K562 (cell line): Measurements from ENCODE around the gene TUBA1A. TPM values are rescaled to one million over a fixed set of nuclear protein-coding genes. Genes with fewer than 3 reads are reported as not detected.

Experiments used
- CAMTA2 ChIP-seq: fragments of 250-450 bp; sonication (Bioruptor Pico); conservative IDR thresholded peaks from 2 replicates; pipeline ENCODE4 v1.5.1; 2022
- CEBPG ChIP-seq, 3 experiments: fragments of 200-800 bp in 1 of 3; sonication (Bioruptor generic) in 1 of 3; sonication (generic) in 1 of 3; formaldehyde crosslinking in 1 of 3; IDR thresholded peaks in 2 of 3; conservative IDR thresholded peaks in 1 of 3; 2 replicates each; pipeline versions ENCODE4 v1.6.1 to v1.8.0; 2016 to 2022; ENCODE audit warnings: missing compliant biosample characterization in 2 of 3, missing genetic modification characterization in 2 of 3, mild to moderate bottlenecking in 1 of 3, missing genetic modification reagents in 1 of 3
- DDX20 ChIP-seq: fragments of 450-650 bp; IDR thresholded peaks from 2 replicates; pipeline ENCODE4 v1.6.1; 2016; ENCODE audit warnings: missing genetic modification characterization, low read depth, mild to moderate bottlenecking, missing compliant biosample characterization, moderate library complexity
- HLTF ChIP-seq: fragments of 450-650 bp; IDR thresholded peaks from 2 replicates; pipeline ENCODE4 v1.6.1; 2016
- HNRNPH1 ChIP-seq: fragments of 200-400 bp; formaldehyde crosslinking; optimal IDR thresholded peaks from 2 replicates; pipeline ENCODE3; 2017; ENCODE audit warnings: low read depth, mild to moderate bottlenecking, low read length, moderate library complexity
- HNRNPK ChIP-seq: fragments of 200-400 bp; formaldehyde crosslinking; IDR thresholded peaks from one replicate; pipeline ENCODE4 v1.6.1; 2018; ENCODE audit warnings: mild to moderate bottlenecking, low read depth, low read length; ENCODE audit not compliant: poor library complexity, severe bottlenecking
- KLF1 ChIP-seq: fragments of 450-650 bp; IDR thresholded peaks from 2 replicates; pipeline ENCODE4 v1.6.1; 2016; ENCODE audit warnings: missing genetic modification characterization, missing compliant biosample characterization
- MED1 ChIP-seq: sonication (generic); formaldehyde crosslinking; IDR thresholded peaks from 2 replicates; pipeline ENCODE4 v1.8.1; 2023; ENCODE audit warnings: missing genetic modification reagents, borderline replicate concordance
- MEF2A ChIP-seq: IDR thresholded peaks from 2 replicates; pipeline ENCODE4 v1.6.1; 2011; ENCODE audit warnings: low read depth, mild to moderate bottlenecking, low read length, moderate library complexity; ENCODE audit not compliant: control insufficient read depth
- POLR2H ChIP-seq: IDR thresholded peaks from 2 replicates; pipeline ENCODE4 v1.6.1; 2016; ENCODE audit warnings: missing genetic modification characterization, low read depth, mild to moderate bottlenecking, control low read depth, missing compliant biosample characterization, moderate library complexity
- PURB ChIP-seq: sonication (generic); formaldehyde crosslinking; IDR thresholded peaks from 2 replicates; pipeline ENCODE4 v1.9.0; 2021; ENCODE audit warnings: low read depth, mild to moderate bottlenecking, missing genetic modification reagents
- SIN3B ChIP-seq: fragments of 450-650 bp; IDR thresholded peaks from 2 replicates; pipeline ENCODE4 v1.6.1; 2017; ENCODE audit warnings: low read depth, mild to moderate bottlenecking, moderate library complexity
- SMAD2 ChIP-seq: fragments of 150-350 bp; IDR thresholded peaks from 2 replicates; pipeline ENCODE4 v1.6.1; 2014; ENCODE audit warnings: low read depth, mild to moderate bottlenecking, low read length
- TEAD2 ChIP-seq: fragments of 450-650 bp; IDR thresholded peaks from 2 replicates; pipeline ENCODE4 v1.6.1; 2016; ENCODE audit warnings: missing genetic modification characterization, control low read depth, missing compliant biosample characterization
- ZKSCAN1 ChIP-seq: fragments of 150-350 bp; IDR thresholded peaks from 2 replicates; pipeline ENCODE4 v1.6.1; 2016; ENCODE audit warnings: low read depth, low read length
- polyA plus RNA-seq, 8 experiments: library from polyadenylated mRNA; depleted of rRNA in 4 of 8; stranded (reverse) in 5 of 8; unstranded in 3 of 8; fragments of >200 nt; fragmentation: Nextera tagmentation in 2 of 8; fragmentation: Illumina TruSeq in 1 of 8; extraction: Ambion mirVana in 2 of 8; extraction: Trizol in 1 of 8; gene quantifications; 2 replicates each; pipeline versions ENCODE4 v1.2.1 to v1.2.3, GENCODE V29; 2011 to 2014; ENCODE audit warnings: inconsistent platforms in 1 of 8, missing spikeins in 1 of 8
- total RNA-seq, 7 experiments: library from RNA; depleted of rRNA in 6 of 7; stranded (reverse); fragments of >200 nt in 6 of 7; fragmentation: Illumina TruSeq in 2 of 7; extraction: Trizol in 2 of 7; gene quantifications; 2 replicates each; pipeline versions ENCODE4 v1.2.1 to v1.2.3, GENCODE V29; 2011 to 2021; ENCODE audit warnings: low replicate concordance in 1 of 7
- TF ChIP-seq, protein P1 (sequence below): sonication (generic); formaldehyde crosslinking; IDR thresholded peaks from 2 replicates; pipeline ENCODE4 v1.8.1; 2023; ENCODE audit warnings: mild to moderate bottlenecking, missing genetic modification reagents
- TF ChIP-seq, protein P2 (sequence below), 2 experiments: fragments of 200-800 bp in 1 of 2; sonication (Bioruptor generic) in 1 of 2; sonication (generic) in 1 of 2; formaldehyde crosslinking in 1 of 2; IDR thresholded peaks in 1 of 2; conservative IDR thresholded peaks in 1 of 2; 2 replicates each; pipeline versions ENCODE4 v1.5.0 to v1.6.1; 2016 to 2020; ENCODE audit warnings: missing compliant biosample characterization in 1 of 2, missing genetic modification characterization in 1 of 2, missing genetic modification reagents in 1 of 2
- TF ChIP-seq, protein P3 (sequence below): fragments of 450-650 bp; IDR thresholded peaks from 2 replicates; pipeline ENCODE4 v1.6.1; 2016; ENCODE audit warnings: low read depth, mild to moderate bottlenecking, moderate library complexity
- TF ChIP-seq, protein P4 (sequence below): fragments of 150-350 bp; conservative IDR thresholded peaks from 2 replicates; pipeline ENCODE4 v1.6.1; 2014; ENCODE audit warnings: low read length

TUBA1A gene
- total and polyA plus RNA-seq, 9 of the 15 experiments (the other 6 are each of a cell fraction or from before 2014, with no cell fraction given) = 7.4 to 45.1 (median 11.9) TPM

DNA sequence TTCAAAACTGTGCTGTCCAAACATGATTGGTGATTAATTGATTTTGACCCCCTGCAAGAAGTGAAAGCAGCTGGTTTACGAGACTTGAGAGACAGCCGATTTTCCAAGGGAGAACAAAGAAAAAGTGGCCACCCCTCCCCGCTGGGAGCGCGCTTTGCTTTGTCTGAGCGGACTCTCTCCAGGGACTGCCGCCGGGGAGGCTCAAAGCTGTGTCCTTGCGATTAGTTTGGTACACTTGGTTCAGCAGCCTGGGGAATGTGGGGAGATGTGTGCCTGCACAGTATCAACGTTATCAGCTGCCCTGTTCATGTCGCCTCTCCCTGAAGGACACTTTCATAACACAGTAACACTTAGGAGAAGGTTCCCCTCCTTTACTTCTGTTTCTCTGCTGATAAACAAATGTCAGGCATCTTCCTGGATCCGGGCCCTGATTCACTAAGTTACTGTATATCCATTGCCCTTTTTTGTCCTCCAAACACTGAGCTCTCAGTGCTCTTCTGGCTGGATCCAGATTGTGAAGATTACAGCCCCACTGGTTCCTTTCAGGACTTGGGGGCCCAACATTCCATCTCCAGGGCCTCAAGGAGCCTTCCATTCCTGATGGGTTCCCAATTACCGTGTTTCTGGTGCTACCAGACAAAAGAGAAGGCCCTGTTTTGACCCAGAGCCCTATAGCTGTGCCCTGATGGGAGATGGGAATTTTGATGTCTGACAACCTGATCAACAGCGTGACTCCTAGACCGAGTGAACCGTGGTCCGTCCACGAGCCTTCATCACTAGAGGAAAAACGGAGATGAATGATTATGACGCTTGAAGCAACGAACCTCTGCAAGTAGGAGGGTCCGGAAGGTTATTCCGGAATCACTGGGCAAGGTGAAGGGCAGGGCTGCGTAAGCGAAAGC, 44.3 kb upstream of the TUBA1A start (continued):
- TF ChIP-seq, protein P1, sequence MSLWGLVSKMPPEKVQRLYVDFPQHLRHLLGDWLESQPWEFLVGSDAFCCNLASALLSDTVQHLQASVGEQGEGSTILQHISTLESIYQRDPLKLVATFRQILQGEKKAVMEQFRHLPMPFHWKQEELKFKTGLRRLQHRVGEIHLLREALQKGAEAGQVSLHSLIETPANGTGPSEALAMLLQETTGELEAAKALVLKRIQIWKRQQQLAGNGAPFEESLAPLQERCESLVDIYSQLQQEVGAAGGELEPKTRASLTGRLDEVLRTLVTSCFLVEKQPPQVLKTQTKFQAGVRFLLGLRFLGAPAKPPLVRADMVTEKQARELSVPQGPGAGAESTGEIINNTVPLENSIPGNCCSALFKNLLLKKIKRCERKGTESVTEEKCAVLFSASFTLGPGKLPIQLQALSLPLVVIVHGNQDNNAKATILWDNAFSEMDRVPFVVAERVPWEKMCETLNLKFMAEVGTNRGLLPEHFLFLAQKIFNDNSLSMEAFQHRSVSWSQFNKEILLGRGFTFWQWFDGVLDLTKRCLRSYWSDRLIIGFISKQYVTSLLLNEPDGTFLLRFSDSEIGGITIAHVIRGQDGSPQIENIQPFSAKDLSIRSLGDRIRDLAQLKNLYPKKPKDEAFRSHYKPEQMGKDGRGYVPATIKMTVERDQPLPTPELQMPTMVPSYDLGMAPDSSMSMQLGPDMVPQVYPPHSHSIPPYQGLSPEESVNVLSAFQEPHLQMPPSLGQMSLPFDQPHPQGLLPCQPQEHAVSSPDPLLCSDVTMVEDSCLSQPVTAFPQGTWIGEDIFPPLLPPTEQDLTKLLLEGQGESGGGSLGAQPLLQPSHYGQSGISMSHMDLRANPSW (CRISPR knock-in tag) = no peak
- no peak for TF ChIP-seq HNRNPK
- TF ChIP-seq HNRNPH1 = no peak
- TF ChIP-seq, protein P2, sequence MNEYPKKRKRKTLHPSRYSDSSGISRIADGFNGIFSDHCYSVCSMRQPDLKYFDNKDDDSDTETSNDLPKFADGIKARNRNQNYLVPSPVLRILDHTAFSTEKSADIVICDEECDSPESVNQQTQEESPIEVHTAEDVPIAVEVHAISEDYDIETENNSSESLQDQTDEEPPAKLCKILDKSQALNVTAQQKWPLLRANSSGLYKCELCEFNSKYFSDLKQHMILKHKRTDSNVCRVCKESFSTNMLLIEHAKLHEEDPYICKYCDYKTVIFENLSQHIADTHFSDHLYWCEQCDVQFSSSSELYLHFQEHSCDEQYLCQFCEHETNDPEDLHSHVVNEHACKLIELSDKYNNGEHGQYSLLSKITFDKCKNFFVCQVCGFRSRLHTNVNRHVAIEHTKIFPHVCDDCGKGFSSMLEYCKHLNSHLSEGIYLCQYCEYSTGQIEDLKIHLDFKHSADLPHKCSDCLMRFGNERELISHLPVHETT (CRISPR knock-in tag; conservative IDR thresholded peaks at IDR 0.05 in 1 of 2, IDR thresholded peaks at IDR 0.05 in 1 of 2) = peak in 1 of 2 experiments; percentile 80; a peak in 2 of 4 replicates
- no peak for TF ChIP-seq SMAD2
- TF ChIP-seq MED1 (CRISPR knock-in tag) = no peak
- peak; percentile 24 for TF ChIP-seq MEF2A
- TF ChIP-seq PURB (CRISPR knock-in tag) = no peak
- no peak for TF ChIP-seq POLR2H (tag)
- TF ChIP-seq, protein P3, sequence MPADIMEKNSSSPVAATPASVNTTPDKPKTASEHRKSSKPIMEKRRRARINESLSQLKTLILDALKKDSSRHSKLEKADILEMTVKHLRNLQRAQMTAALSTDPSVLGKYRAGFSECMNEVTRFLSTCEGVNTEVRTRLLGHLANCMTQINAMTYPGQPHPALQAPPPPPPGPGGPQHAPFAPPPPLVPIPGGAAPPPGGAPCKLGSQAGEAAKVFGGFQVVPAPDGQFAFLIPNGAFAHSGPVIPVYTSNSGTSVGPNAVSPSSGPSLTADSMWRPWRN = peak; percentile 64; the same call in 1 of the 2 replicates
- no peak for TF ChIP-seq CEBPG (CRISPR knock-in tag; IDR thresholded peaks at IDR 0.05)
- TF ChIP-seq CEBPG (tag; conservative IDR thresholded peaks at IDR 0.05 in 1 of 2, IDR thresholded peaks at IDR 0.05 in 1 of 2) = no peak
- 0 out of 2 replicates have a peak, but pooled peaks have one; percentile 34 for TF ChIP-seq TEAD2
- TF ChIP-seq CAMTA2 (CRISPR knock-in tag) = no peak
- TF ChIP-seq HLTF = peak; percentile 79; the same call in 1 of the 2 replicates
- TF ChIP-seq KLF1 (tag) = no peak
- TF ChIP-seq SIN3B = no peak
- peak; percentile 84 for TF ChIP-seq ZKSCAN1
- no peak for TF ChIP-seq DDX20
- TF ChIP-seq, protein P4, sequence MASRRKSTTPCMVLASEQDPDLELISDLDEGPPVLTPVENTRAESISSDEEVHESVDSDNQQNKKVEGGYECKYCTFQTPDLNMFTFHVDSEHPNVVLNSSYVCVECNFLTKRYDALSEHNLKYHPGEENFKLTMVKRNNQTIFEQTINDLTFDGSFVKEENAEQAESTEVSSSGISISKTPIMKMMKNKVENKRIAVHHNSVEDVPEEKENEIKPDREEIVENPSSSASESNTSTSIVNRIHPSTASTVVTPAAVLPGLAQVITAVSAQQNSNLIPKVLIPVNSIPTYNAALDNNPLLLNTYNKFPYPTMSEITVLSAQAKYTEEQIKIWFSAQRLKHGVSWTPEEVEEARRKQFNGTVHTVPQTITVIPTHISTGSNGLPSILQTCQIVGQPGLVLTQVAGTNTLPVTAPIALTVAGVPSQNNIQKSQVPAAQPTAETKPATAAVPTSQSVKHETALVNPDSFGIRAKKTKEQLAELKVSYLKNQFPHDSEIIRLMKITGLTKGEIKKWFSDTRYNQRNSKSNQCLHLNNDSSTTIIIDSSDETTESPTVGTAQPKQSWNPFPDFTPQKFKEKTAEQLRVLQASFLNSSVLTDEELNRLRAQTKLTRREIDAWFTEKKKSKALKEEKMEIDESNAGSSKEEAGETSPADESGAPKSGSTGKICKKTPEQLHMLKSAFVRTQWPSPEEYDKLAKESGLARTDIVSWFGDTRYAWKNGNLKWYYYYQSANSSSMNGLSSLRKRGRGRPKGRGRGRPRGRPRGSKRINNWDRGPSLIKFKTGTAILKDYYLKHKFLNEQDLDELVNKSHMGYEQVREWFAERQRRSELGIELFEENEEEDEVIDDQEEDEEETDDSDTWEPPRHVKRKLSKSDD = no peak
